Activated T-cell treated with anti-CD3 and anti-CD28 coated beads for 1 hour (primary cell): Measurements from ENCODE around the gene DCTN2.
"Not testable (repeated sequence)": the region's sequence is repeated elsewhere in the genome, so short reads cannot be mapped to it uniquely, and the experiment has no call there.

Source experiments
- DNase-seq: peaks from one replicate; pipeline ENCODE4 v3.0.0-alpha.2; 2020; ENCODE audit warnings: low read depth

The DCTN2 gene

GRCh38 chr12:57546438-57547287 is at the start of gene DCTN2:
TSS of gene DCTN2 (minus strand) at chr12:57547192. CDS start at chr12:57547063, 129 bp downstream.
- DNase-seq = peak; percentile 79

DNA sequence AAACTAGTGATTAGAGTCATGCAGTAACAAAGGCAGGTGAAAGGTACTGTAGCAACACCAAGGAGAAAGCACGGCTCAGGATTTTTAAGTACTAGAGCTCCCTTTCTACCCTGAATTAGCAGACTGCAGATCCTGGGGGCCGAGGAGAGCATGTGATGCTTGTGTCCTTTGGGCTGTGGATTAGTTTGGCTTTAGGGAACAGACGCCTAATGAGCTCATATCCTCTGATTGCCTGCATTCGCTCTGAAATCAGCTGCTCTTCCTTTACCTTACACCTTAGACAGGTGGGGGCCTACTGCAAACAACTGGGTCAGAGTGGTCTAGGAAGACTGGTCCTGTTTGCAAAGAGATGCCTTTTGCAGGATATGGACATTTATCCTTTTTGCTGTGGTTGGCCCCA is 46.2 kb upstream of the DCTN2 start:
- DNase-seq = no peak

DNA sequence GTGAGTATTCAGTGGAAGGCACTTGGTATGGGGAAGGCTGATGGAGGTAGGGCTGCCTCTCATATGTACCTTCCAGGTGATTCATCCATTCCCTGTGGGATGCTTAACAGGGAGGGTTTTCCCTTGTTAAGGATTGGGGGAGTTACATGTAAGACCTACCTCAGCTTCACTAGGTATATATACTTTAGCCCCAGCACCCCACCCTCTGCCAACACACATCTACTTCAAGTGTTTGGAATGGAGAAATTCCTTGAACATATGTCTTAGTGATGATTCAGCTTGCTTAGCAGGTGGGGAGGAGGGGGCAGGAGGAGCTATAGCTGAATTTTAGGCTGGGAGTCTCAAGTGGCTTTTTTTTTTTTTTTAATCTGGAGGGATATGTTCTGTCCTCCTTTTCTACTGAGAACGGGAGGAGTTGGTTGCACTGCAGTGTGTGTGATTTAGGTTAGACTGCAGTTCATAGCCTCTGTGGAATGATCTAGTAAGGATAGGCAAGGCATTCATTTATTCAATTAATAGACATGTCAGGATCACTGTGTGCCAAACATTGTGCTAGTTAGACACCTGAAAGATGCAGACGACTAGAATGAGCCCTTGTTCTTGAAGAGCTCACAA is 45.7 kb upstream of the DCTN2 start:
- DNase-seq = no peak

DNA sequence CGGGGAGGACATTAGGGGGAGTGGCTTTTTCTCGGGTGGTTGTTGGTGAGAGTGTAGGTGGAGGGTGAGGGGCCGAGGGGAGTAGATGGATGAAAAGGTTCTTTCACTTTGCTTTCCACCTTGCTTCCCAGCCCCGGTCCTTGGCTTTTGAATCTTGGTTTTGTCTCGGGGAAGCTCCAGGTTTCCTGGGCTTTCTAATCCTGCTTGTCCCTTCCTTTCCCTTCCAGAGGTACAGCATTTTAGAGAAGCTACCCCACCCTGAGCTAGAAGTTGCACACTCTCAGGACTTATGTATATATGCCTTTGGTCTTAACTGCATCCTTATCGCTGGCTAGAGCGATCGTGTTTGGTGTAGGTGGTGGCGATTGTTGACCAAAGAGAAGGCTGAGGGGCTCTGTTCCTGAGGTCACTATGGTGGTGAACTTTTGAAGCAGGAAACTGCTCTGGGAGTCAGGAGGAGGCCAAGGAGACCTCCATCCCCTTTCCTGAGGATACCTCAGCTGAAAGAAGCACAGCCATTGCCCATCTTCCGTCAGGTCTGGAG is 44.9 kb upstream of the DCTN2 start:
- no peak for DNase-seq

- DNase-seq = peak; percentile 58
Measured at GRCh38 chr12:57590864-57591781, 44.1 kb upstream of the DCTN2 start, which contains the start of gene PIP4K2C. TSS of gene PIP4K2C (plus strand) at chr12:57591192. CDS start at chr12:57591290, 98 bp downstream.

GRCh38 chr12:57590479-57590863 is 43.5 kb upstream of the DCTN2 start:
- DNase-seq = no peak

GRCh38 chr12:57588951-57589610 is 42.1 kb upstream of the DCTN2 start:
- DNase-seq = not testable (repeated sequence)

DNA sequence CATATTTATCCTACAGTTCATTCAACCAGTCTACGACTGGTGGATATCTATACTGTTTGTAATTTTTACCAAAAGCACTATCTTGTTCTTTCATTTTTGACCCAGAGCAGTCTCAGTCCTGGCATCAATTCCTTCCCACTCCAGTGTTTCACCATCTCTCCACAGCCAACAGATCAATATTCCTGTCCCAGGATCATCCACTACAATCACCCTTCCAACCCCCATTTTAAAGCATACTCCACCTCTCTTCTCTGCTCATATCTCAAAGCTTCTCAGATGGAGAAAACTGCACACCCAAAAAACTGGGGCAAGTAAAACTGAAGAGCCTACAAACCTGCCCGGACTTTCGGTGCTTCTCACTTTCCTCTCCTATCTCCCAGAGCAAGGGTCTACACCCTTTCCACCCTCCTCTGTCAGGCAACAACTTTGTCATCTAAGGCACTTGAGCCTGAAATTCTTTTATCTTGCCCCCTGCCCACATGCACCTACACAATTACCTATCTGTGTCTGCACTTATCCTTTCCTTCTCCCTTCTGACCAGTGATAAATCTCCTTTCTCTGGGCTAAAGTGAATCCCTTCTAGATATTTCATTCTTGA is 39.9 kb upstream of the DCTN2 start:
- no peak for DNase-seq

GRCh38 chr12:57586128-57586527 is 39.1 kb upstream of the DCTN2 start:
- no peak for DNase-seq

- DNase-seq = no peak
Measured at GRCh38 chr12:57585156-57585555, 38.2 kb upstream of the DCTN2 start.

DNA sequence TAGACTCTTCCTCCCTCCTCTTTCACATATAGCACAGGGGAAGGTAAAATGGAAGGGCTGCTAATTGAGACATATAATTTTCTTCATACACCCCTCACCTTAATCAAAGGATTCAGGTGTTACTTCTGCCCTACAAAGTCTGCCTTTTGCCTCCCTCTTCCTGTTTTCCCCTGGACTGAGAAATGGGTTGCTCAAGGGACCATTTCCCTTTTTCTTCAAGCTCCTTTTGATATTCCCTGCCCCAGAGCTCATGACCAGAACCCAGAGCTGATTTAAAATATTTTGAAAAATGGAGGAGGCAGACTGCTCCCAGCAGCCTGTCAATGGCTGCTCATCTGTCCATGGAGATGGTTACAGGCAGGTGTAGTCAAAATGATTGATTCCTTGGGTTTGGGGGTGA is 37.7 kb upstream of the DCTN2 start:
- no peak for DNase-seq

DNA sequence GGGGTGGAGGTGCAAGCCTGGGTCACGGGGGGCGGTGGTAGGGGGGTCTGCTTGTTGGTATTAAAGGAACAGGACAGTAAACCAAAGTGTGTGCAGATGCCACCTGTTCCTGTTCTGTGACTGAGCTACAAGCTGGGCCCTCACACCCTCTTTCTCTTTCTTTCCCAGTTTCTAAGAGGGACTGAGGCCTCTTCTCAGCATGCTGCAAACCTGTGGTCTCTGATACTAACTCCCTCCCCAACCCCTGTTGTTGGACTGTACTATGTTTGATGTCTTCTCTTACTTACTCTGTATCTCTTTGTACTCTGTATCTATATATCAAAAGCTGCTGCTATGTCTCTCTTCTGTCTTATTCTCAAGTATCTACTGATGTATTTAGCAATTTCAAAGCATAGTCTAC is 37.1 kb upstream of the DCTN2 start:
- DNase-seq = no peak

DNA sequence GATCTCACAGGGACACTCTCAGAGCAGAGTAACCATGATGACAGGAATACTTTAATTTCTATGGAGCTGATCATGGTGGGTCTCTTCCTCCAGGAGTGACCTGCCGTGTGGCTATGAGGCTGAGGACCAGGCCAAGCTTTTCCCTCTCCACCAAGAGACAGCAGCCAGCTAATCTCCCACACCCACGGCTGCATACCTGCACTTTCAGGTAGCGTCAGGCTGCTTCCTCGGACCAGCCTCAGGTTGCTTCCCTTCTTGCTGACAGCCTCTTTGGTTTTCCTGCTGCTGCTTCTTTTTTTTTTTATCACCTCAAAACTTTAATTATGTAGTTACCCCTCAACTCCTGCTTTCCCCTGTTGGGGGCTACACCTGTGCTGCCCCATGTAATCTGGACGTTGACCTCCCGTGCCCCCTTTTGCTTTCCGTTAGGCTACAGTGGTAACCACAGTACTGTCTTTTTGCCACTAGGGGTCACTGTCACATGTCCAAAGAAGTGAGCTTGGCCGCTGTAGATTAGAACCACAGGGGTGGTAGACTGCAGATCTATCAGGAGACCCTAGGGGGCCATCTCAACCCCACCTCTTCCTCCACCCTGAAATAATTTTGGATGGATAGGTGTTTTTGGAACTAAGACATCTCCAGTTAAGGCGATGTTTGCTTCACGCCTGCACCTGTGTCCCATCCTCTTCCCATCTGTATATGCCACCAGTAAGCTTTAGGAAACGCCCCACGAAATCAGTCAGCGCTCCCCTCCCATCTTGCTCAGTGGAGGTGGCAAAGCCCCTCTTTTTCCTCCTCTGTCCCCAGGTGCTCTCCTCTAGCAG is 36.2 kb upstream of the DCTN2 start:
- peak; percentile 32 for DNase-seq

DNA sequence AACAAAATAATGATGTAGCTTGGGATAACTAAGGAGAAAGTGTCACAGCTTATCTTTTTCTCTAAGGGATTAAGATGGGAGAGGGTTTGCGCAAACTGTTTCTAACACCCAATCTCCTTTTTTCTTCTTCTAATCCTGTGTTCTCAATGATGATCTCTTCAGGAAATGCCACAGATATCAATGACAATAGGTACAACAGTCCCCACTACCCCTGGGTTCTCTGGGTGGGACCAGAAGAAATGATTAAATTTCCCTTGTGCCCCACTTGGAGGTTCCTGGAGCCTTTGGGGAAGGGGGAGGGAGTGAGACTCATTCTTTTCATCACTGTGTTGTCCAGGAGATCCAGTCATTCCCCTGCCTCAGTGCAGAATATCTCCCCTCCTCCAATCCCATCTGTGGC is 35.4 kb upstream of the DCTN2 start:
- DNase-seq = no peak

DNA sequence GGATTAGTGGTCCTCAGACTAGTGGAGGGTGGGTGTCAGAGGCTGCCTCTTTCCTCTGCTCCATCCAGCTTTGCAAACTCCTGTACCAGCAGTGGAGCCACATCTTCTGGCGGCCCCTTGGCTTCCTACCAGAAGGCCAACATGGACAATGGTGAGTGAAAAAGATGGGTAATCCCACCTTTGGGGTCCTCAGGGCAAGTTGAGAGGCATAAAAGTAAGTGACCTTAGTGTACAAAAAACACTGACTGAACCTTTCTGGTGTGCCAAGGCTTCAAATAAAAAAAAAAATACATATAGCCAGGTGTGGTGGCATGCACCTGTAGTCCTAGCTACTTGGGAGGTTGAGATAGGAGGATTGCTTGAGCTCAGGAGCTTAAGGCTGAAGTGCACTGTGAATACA is 34.8 kb upstream of the DCTN2 start:
- no peak for DNase-seq

- DNase-seq = no peak
Measured at GRCh38 chr12:57580466-57580795, 33.4 kb upstream of the DCTN2 start.

DNA sequence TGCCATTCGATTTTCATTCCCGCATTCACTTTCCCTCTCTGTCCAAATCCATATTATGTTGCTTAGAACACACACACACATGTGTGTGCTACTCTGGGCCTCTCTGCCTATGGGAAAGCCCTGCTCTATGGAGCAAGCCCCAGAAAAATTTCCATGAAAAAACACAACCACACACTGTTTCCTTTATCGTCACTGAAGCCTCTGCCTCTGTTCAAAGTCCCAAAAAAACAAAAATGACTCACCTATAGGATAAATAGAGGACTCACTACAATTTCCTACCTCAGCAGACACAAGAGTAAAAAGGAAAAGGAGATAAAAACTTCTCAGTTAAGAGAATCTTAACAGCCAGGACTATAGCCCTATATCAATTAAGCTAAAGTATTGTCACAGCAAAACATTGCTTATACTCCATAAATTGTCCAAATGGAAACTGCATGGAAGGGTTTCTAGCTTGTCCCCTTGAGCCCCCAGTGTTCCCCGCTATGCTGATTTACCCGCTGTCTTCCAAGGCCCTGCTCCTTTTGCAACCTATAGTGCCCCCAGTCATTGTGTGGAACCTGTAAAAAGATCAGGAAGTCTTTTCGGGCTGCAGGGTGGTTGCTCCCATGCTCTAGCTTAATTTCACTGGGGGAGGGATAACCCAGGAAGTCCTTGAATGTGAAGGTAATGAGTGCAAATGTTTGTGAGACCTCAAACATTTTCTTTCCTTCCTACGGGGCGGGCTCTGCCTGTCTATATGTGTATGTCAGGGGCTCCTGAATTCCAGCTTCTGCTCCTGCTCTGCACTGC is 32.9 kb upstream of the DCTN2 start:
- no peak for DNase-seq

DNA sequence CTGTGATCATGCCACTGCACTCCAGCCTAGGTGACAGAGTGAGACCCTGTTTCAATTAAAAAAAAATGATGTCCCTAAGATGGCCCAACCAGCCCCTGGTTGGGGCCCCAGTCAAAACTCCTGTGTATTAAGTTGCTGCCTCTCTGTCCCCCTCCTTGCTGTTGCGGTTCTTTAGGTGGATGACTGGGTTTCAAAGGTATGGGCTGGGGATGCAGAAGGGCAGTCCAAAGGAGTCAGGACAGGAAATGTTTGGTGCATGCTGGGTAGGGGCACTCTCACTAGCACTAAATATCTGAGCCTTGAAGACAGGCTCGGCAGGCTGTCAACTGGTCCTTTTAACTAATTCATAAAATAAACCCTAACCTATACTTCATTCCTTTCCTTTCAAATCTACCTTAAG is 32.0 kb upstream of the DCTN2 start:
- no peak for DNase-seq

- DNase-seq = no peak
Measured at GRCh38 chr12:57577981-57578758, 31.2 kb upstream of the DCTN2 start.
